Transverse colon (tissue), 4 donors: ENCODE measurements around the gene BDKRB2.

Experiments used
- EP300 ChIP-seq: sonication (generic); formaldehyde crosslinking; IDR thresholded peaks from one replicate; pipeline ENCODE4 v1.6.1; 2017; ENCODE audit warnings: antibody characterized with exemption, low read depth
- POLR2A ChIP-seq: fragments of 450-650 bp; IDR thresholded peaks from one replicate; pipeline ENCODE4 v1.6.1; 2016; ENCODE audit warnings: antibody characterized with exemption, mild to moderate bottlenecking, moderate library complexity
- POLR2AphosphoS5 ChIP-seq, 3 donors: sonication (generic); formaldehyde crosslinking; IDR thresholded peaks; one replicate each; pipeline ENCODE4 v1.6.1; 2016; ENCODE audit warnings: antibody characterized with exemption in 3 of 3
- TF ChIP-seq, protein P1 (sequence below), 5 experiments: fragments of 200-600 bp in 3 of 5; fragments of 450-650 bp in 2 of 5; sonication (generic) in 3 of 5; IDR thresholded peaks; 1 replicate in 2 of 5; 2 replicates in 3 of 5; pipeline ENCODE4 v1.5.1; 2016 to 2017; ENCODE audit warnings: antibody characterized with exemption in 5 of 5, inconsistent platforms in 3 of 5, mild to moderate bottlenecking in 2 of 5, moderate library complexity in 1 of 5

DNA sequence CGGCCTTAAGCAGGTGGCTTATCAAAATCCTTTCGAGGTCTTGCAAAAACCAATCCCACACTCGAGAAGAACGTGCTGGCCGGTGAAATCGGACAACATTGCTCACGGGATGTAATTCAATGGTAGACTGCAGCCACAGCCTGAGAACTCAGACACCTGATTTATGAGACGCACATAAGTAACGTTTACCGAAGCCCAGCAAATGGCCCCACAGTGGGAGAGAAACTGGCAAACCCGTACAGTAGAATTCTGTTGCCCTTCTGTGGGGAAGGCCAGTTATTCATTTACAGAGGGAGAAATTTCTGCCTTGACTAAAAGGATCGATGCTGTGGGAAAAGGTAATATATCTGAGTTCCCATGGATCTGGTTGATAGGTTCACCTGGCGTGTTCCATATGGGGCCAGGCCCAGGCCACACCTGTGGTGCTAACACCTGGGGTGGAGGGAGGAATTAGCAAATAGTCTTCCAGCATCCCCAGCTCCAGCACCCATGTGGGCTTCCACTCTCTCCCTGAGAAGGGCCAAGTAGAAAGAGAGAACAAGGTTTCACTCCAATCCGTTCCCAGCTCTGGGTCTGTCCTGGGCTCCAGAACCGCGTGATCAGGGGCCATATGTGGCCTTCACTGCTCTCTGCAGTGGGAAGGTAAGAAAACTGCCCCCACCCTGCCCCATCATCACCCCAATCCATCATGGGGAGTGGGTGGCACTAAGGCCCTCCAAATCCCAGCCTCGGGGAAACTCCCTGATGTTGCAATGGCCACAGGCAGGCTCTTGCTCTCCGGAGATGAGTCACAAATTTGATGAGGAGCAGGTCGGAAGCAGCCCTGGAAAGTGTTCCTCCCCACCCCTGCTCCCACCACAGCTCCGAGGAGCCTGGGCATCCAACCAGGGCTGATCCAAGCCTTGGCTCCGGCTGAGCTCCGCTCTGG lies 64.1 kb downstream of the BDKRB2 start:
- TF ChIP-seq, protein P1, sequence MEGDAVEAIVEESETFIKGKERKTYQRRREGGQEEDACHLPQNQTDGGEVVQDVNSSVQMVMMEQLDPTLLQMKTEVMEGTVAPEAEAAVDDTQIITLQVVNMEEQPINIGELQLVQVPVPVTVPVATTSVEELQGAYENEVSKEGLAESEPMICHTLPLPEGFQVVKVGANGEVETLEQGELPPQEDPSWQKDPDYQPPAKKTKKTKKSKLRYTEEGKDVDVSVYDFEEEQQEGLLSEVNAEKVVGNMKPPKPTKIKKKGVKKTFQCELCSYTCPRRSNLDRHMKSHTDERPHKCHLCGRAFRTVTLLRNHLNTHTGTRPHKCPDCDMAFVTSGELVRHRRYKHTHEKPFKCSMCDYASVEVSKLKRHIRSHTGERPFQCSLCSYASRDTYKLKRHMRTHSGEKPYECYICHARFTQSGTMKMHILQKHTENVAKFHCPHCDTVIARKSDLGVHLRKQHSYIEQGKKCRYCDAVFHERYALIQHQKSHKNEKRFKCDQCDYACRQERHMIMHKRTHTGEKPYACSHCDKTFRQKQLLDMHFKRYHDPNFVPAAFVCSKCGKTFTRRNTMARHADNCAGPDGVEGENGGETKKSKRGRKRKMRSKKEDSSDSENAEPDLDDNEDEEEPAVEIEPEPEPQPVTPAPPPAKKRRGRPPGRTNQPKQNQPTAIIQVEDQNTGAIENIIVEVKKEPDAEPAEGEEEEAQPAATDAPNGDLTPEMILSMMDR (IDR thresholded peaks at IDR 0.05): no peak
- no peak for TF ChIP-seq EP300
- TF ChIP-seq POLR2A: no peak
- TF ChIP-seq POLR2AphosphoS5 (IDR thresholded peaks at IDR 0.05): peak; percentile 39 to 64 (median 59)
